Glomerular visceral epithelial cell (primary cell): Measurements from ENCODE around the gene DCAF17.
"Not testable (repeated sequence)": the region's sequence is repeated elsewhere in the genome, so short reads cannot be mapped to it uniquely, and the experiment has no call there.

Experiments used
- DNase-seq: peaks from one replicate; pipeline ENCODE4 v3.0.0-alpha.2; 2016; ENCODE audit errors: extremely low spot score

The DCAF17 gene

GRCh38 chr2:171514908-171515582 lies 81.0 kb downstream of the DCAF17 start:
- DNase-seq, result no peak

GRCh38 chr2:171515672-171516298 lies 81.8 kb downstream of the DCAF17 start:
- DNase-seq, result peak; percentile 46

GRCh38 chr2:171516793-171517192 lies 82.8 kb downstream of the DCAF17 start:
- no peak for DNase-seq

GRCh38 chr2:171520471-171520870 lies 86.4 kb downstream of the DCAF17 start:
- no peak for DNase-seq

GRCh38 chr2:171521361-171522051 lies 87.5 kb downstream of the DCAF17 start:
- no peak for DNase-seq

GRCh38 chr2:171522052-171522787 lies 88.2 kb downstream of the DCAF17 start, which contains the start of gene CYBRD1:
CYBRD1 (plus strand) TSS chr2:171522474; CDS start chr2:171522546, 72 bp downstream.
- peak; percentile 90 for DNase-seq

GRCh38 chr2:171522788-171523087 lies 88.7 kb downstream of the DCAF17 start:
- peak; percentile 45 for DNase-seq

GRCh38 chr2:171523088-171524017 lies 89.3 kb downstream of the DCAF17 start:
- DNase-seq, result peak; percentile 77

GRCh38 chr2:171524018-171524401 lies 90.0 kb downstream of the DCAF17 start:
- peak; percentile 60 for DNase-seq

GRCh38 chr2:171529914-171530313 lies 95.9 kb downstream of the DCAF17 start:
- no peak for DNase-seq

- no peak for DNase-seq
Observed at GRCh38 chr2:171530378-171530777, 96.4 kb downstream of the DCAF17 start.

GRCh38 chr2:171530859-171531258 lies 96.8 kb downstream of the DCAF17 start:
- not testable (repeated sequence) for DNase-seq

- peak; percentile 65 for DNase-seq
Observed at GRCh38 chr2:171531291-171531690, 97.3 kb downstream of the DCAF17 start.

GRCh38 chr2:171531836-171532450 lies 97.9 kb downstream of the DCAF17 start:
- DNase-seq, result no peak

GRCh38 chr2:171533331-171533730 lies 99.3 kb downstream of the DCAF17 start:
- no peak for DNase-seq
